Measurements from ENCODE around the gene KLHL24.
"Not testable (repeated sequence)": the region's sequence is repeated elsewhere in the genome, so short reads cannot be mapped to it uniquely, and the experiment has no call there.

Gene KLHL24

DNA sequence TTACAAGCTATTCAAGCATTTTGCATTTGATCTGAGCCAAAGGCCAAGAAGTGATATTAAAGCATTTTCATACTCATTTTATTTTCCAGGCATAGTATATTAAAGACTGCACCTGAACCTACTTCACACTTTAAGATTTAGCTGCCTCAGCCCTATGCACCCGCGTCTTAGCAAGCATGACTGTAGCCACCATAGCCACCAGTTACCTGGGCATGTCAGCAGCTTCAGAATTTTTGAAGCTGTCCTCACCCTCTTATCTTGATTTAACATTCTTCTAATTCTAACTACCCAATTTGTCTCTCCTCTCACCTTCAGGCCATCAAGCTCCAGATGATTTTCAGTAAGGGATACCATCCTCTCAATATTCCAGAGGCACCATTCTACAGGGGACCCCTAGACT lies 40.8 kb upstream of the KLHL24 start:
- H3K4me3 ChIP-seq (replicated peaks; ENCODE audit: low read depth, low read length): no peak overlapping the region
- TF ChIP-seq, protein P1, sequence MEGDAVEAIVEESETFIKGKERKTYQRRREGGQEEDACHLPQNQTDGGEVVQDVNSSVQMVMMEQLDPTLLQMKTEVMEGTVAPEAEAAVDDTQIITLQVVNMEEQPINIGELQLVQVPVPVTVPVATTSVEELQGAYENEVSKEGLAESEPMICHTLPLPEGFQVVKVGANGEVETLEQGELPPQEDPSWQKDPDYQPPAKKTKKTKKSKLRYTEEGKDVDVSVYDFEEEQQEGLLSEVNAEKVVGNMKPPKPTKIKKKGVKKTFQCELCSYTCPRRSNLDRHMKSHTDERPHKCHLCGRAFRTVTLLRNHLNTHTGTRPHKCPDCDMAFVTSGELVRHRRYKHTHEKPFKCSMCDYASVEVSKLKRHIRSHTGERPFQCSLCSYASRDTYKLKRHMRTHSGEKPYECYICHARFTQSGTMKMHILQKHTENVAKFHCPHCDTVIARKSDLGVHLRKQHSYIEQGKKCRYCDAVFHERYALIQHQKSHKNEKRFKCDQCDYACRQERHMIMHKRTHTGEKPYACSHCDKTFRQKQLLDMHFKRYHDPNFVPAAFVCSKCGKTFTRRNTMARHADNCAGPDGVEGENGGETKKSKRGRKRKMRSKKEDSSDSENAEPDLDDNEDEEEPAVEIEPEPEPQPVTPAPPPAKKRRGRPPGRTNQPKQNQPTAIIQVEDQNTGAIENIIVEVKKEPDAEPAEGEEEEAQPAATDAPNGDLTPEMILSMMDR (IDR thresholded peaks at IDR 0.05; ENCODE audit: low read depth, low read length, missing control alignments): no peak
- DNase-seq (ENCODE audit: extremely low read depth, low read depth): no peak

DNA sequence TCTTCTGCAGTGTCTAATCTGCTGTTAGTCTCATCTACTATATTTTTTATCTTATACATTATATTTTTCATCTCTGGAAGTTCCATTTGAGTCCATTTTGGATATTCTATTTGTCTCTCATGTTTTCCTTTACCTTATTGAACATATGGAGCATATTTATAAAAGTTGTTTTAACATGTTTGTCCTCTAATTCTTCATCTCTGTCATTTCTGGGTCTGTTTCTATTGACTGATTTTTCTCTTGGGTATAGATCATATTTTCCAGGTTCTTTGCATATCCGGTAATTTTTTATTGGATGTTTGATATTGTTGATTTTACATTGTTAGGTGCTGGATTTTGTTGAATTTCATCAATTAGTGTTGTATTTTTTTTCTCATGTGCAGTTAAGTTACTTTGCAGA lies 37.5 kb upstream of the KLHL24 start:
- H3K4me3 ChIP-seq (replicated peaks; ENCODE audit: low read depth, low read length): no peak overlapping the region
- no peak for DNase-seq (ENCODE audit: extremely low read depth, low read depth)
- TF ChIP-seq, protein P1 (IDR thresholded peaks at IDR 0.05; ENCODE audit: low read depth, low read length, missing control alignments): no peak

DNA sequence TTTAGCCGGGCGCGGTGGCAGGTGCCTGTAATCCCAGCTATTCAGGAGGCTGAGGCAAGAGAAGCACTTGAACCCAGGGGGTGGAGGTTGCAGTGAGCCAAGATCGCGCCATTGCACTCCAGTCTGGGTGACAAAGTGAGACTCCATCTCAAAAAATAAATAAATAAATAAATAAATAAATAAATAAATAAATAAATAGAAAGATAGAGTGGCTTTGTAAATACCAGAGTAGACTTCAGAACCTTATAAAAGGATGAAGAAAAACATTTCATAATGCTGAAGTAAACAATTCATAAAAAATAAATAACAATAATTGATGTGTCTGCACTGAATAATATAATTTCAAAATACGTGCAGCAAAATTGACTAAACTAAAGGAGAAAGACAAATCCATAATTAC lies 24.1 kb upstream of the KLHL24 start:
- not testable (repeated sequence) for H3K4me3 ChIP-seq (replicated peaks; ENCODE audit: low read depth, low read length); DNase-seq (ENCODE audit: extremely low read depth, low read depth)

DNA sequence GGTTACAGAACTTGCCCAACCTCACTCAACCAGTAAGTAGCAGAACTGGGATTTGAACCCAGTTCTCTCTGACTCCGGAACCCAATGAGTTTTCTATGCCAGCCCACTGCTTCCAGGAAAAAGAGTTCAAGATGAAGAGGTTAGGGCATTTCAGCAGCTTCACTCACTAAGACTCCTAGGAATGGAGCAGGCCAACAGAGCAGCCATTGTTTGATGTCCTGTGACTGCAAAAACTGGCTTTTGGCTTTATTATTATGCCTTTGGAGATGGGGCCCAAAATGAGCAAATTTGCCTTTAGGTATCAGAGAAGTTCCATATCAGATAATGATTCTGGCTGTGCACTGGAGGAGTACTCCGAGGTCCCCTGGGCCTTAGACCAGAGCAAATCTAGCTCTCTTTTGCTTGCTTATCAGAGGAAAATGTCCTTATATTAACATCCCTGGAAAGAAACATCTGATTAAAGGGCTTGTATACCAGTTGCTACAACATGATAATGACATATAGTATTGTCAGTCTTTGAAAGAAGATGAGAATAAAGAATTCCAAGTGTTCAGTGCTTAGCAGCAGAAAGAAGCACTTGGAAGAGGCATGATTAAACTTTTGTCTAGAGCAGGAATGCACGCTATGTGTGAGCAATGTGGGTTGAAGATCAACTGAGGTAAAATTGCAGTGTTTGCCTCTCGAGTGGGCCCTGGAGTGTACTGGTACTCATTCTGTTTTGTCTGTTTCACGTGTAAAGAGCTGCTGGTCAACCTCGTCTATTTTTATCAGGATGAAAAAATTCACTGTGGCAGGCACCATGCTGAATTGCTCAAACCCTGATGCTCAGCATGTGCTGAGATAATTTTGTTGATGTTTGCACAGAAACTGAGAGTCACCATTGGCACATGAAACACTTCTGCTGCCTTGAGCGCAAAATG lies 21.8 kb upstream of the KLHL24 start:
- DNase-seq (ENCODE audit: extremely low read depth, low read depth): no peak
- TF ChIP-seq, protein P1 (IDR thresholded peaks at IDR 0.05; ENCODE audit: low read depth, low read length, missing control alignments): no peak
- H3K4me3 ChIP-seq (replicated peaks; ENCODE audit: low read depth, low read length): no peak overlapping the region

DNA sequence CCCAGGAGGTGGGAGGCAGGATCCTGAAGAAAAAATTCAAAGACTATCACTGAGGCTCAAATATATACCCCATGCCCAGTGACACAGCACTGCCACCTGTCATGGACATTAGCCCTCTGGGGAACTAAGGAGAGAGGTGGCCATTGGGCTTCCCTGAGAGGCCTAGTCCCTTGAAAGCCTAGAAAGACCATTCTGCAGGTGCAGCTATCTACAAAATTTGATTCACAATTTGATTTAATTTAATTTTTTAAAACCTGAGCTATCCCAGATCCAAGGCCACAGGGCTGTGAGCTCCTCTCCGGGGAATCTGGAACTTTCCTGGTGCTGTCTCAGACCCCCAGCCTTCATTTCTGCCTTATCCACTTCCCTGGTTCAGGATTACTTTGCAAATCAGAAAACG lies 16.9 kb upstream of the KLHL24 start:
- no peak for DNase-seq (ENCODE audit: extremely low read depth, low read depth)
- no peak overlapping the region for H3K4me3 ChIP-seq (replicated peaks; ENCODE audit: low read depth, low read length)
- TF ChIP-seq, protein P1 (IDR thresholded peaks at IDR 0.05; ENCODE audit: low read depth, low read length, missing control alignments): no peak

DNA sequence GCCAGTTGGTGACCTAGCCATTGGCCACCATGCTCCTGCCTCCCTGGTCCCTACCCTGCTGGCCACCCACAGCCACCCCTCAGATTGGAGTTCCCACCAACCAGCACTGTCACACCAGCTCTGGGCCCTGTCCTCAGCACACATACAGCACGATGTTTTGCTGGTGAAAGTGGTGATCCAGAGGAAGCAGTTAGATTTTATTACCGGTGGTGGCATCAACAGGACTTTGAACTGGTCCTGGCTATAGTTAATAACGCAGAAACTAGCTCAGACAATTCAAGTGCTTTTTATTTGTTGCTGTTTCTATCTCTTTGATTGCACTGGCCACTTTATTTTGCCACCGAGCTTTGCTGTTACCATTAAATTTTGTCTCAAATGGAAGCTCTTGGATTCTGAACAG lies 16.4 kb upstream of the KLHL24 start:
- DNase-seq (ENCODE audit: extremely low read depth, low read depth): no peak
- no peak overlapping the region for H3K4me3 ChIP-seq (replicated peaks; ENCODE audit: low read depth, low read length)
- TF ChIP-seq, protein P1 (IDR thresholded peaks at IDR 0.05; ENCODE audit: low read depth, low read length, missing control alignments): no peak

DNA sequence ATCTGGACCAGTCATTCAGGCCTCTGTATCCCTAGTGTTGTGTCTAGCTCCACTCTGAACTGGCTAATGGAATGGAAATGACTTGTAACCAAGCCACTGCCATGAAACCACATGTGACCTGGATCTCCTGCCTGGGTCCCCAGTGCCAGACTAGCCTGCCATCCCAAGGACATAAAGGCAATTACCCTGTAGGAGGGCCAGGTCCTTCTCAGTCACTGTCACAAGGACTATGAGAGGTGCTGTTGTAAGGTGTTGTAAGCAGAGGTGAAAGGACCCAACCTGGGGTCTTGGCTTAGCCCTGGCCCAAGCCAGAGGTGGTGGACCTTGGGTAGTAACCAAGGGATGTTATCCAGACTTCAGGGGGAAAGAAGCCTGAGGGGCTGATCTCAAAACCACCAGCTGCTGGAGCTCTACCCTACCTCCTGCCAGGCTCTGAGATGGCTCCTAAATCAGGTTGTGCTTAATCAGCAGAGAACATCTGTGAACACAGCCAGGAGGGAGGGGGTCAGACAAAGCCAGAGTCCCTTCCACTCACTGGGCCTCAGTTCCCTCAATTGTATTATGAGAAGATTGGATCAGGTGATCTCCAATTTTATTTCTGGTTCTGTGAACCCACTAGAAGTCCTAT lies 15.7 kb upstream of the KLHL24 start:
- H3K4me3 ChIP-seq (replicated peaks; ENCODE audit: low read depth, low read length): no peak overlapping the region
- DNase-seq (ENCODE audit: extremely low read depth, low read depth): no peak
- TF ChIP-seq, protein P1 (IDR thresholded peaks at IDR 0.05; ENCODE audit: low read depth, low read length, missing control alignments): no peak
